VCaP (cell line): Measurements from ENCODE around the gene HDAC8.

Experiments
- H3K27ac ChIP-seq: fragments of 450-650 bp; 2 replicates; pipeline ENCODE4 v1.5.1; 2017
- TF ChIP-seq, protein P1 (sequence below): fragments of 450-650 bp; conservative IDR thresholded peaks from 2 replicates; pipeline ENCODE4 v1.5.1; 2017; ENCODE audit warnings: mild to moderate bottlenecking, moderate library complexity

Gene HDAC8

DNA sequence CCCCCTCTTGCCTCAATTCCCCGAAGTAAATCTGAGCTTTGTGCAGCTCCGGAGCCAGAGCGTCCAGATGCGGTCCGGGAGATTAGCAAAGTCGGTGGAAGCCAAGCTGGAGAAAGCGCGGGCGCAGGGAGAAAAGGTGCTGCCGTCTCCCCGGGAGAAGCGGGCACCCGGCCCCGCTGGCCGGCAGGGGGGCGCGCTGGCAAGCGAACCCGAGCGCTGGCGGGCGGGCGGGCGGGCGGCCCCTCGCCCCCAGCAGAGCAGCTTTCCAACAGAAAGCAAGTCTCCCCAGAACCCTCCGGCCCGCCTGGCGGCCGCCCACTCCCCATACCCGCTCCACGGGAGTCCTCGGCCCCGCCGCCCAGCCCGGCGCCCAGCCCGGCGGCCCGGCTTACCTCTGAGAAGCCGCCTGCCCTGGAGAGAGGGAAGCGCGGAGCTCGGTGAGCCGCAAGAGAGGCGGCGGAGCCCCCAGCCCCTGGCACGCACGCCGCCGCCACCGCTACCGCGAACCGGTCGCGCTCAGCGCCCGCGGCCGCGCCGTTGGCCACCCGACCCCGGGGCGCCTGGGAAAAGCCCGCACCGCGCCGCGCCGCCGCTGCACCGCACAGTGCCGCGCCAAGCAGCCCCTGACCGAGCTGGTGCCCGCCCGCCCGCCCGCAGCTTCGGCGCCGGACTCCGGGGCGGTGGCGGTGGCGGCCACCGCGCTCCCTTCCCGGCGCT is 266.4 kb downstream of the HDAC8 start:
- peak overlapping the region; percentile 36; the same call in 1 of the 2 replicates for H3K27ac ChIP-seq
- TF ChIP-seq, protein P1, sequence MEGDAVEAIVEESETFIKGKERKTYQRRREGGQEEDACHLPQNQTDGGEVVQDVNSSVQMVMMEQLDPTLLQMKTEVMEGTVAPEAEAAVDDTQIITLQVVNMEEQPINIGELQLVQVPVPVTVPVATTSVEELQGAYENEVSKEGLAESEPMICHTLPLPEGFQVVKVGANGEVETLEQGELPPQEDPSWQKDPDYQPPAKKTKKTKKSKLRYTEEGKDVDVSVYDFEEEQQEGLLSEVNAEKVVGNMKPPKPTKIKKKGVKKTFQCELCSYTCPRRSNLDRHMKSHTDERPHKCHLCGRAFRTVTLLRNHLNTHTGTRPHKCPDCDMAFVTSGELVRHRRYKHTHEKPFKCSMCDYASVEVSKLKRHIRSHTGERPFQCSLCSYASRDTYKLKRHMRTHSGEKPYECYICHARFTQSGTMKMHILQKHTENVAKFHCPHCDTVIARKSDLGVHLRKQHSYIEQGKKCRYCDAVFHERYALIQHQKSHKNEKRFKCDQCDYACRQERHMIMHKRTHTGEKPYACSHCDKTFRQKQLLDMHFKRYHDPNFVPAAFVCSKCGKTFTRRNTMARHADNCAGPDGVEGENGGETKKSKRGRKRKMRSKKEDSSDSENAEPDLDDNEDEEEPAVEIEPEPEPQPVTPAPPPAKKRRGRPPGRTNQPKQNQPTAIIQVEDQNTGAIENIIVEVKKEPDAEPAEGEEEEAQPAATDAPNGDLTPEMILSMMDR = no peak

DNA sequence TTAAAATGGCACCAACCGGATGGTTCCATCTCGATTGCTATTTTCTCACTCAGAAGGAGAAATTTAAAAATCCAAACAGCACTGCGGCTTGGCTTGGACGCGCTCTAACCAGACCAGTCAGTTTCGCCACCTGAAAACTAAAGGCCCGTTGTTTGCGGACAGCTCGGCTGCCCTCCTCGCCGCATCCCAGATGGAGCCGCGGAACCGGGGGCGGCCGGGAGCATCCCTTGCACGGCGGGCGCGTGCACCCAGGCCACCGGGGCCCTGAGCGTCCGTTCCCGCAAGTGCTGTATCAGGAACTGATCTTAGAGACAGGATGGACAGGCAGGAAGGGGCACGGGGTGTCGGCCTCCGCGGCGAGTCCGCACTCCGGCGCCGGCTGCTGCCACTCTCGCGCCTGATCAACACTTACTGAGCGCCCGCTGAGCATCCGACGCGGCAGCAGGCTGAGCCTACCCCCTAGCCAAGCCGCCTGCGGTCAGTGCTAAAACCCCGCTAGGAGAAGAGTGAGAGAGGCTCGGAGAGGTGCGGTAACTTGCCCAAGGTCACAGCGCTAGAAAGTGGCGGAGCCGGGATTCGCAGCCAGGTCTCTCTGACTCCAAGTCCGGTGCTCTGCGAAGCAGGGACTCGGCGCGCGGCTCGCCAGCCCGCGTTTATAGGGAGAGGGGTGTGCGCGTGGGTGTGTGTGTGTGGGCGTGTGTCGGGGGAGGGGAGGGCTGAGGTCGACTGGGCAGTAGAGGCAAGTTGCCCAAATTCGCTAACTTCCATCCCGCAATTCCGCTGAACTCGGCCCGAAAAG is 267.2 kb downstream of the HDAC8 start, which contains the start of gene CITED1:
Gene CITED1, minus strand, starts transcription at position 629 of the 799 bp plus-strand sequence. CDS start 3,045 bp downstream, outside the sequence.
- H3K27ac ChIP-seq = peak within 1 kb of the TSS; percentile 36; the same call in 1 of the 2 replicates
- TF ChIP-seq, protein P1 = no peak

DNA sequence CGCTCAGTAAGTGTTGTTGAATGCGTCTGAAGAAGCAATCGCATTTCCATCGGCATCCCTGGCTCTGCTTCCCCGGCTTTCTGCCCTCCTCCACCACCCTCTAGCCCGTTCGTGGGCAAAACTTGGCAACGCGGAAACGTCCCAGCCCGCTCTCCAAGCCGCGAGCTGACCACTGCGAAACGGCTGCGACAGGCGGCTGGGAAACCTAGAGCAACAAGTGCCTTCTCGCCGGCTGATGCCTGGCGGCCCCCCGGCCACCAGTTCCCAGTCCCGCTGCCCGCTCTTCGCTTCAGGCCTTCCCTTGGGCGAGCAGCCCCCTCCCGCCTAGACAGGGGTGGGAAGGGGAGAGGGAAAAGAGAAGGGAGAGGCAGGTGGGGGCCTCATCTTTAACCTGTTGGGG is 267.8 kb downstream of the HDAC8 start:
- TF ChIP-seq, protein P1 = no peak

DNA sequence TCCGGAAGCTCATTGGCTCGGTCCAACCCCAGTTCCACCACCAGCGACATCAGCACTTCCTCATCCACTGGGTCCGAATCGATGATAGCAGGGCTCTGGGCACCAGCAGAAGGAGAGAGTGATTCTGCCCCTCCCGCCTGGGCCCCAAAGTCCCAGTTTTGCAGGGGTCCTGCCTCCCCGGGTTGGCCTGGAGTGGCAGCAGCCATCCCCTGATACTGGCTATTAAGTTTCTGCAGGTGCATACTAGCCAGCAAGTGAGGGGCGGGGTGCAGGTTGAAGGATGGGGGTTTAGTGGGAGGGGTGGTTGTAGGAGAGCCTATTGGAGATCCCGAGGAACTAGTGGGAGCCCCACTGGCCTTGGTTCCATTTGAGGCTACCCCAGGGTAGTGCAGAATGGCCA is 270.9 kb downstream of the HDAC8 start:
- TF ChIP-seq, protein P1 = no peak
- no peak overlapping the region for H3K27ac ChIP-seq

More for the DNA sequence above, 267.8 kb downstream of the HDAC8 start:
- H3K27ac ChIP-seq = no peak overlapping the region

DNA sequence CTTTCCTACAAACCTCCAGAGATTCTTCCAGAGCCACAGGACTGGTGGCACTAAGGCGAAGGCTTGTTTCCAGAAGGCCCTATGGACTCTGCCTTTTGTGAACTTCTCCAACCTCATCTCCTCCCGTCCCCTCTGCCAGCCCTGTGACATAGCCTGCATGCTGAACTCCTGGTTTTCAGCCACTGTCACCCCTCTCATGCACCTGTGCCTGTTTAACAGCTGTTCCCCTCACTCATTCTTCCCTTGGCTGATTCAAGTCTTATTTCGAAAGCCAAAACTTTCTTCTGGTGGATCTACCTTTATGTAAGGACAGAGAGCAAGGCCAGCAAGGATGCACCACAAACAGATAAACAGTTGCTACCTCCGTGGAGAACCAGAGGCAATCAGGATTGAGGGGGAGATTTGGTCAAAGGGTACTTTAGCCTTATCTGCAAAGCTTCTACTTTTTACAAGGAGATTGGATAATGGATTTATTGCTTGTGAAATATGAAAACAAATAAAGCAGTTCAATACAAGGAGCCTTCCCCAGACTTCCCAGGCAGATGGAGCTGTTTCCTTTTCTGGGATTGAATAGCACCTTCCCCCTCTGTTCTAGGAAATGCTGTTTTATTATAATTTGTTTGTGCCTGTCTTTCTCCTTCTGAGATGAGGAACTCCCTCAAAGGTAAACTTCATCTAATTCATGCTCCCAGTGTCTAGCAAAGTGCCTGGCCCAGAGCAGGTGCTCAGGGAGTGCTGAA is 272.6 kb downstream of the HDAC8 start:
- TF ChIP-seq, protein P1 = peak; percentile 23
- peak overlapping the region; percentile 46 for H3K27ac ChIP-seq

DNA sequence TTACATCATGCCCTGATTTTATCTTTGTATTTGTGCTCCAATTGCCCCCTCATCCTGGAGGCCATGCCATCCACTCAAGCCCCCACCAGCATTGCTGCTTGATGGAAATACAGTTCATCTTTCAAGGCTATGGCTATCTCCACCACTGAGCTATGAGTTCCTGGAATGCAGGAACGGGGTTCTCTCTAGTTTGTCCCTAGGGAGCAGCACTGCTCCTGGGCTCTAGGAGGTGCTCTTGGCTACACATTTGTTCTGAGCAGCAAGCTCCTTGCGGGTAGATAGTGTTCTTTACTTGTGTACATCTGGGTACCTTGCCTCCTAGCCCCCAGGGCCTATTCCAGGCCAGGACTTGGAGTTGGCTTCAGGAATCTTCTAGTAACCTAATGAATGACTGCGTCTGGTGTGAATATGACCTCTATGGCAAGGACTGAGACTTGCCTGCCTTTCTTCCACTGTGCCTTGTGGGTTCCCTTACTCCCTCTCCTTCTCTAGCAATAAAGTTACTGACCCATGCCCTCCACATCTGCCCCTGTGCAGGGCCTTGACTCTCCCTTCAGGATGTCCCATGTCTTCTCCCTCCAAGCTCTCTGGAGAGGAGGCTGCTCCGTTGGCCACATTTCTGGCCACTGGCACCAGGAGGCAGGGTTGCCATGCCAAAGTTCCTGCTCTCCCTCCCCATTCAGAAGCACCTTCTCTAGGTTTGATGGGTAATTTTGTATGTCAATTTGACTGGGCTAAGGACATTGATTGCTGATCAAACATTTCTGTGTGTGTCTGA is 274.5 kb downstream of the HDAC8 start:
- TF ChIP-seq, protein P1 = no peak

More for the DNA sequence above, 274.5 kb downstream of the HDAC8 start:
- H3K27ac ChIP-seq = no peak overlapping the region
